Measurements from ENCODE around the gene SIGLEC12.
A peak's percentile ranks its signal among the peaks of the same experiment; 100 is the strongest.
"Not testable (repeated sequence)": the region's sequence is repeated elsewhere in the genome, so short reads cannot be mapped to it uniquely, and the experiment has no call there.

The SIGLEC12 gene

GRCh38 chr19:51460164-51460992, 41.2 kb downstream of the SIGLEC12 start:
- no peak for DNase-seq (ENCODE audit: low read depth in 1 of 2, low spot score in 1 of 2)

GRCh38 chr19:51458899-51459505, 42.6 kb downstream of the SIGLEC12 start:
- DNase-seq (ENCODE audit: low read depth in 1 of 2, low spot score in 1 of 2), result no peak

GRCh38 chr19:51458051-51458645, 43.5 kb downstream of the SIGLEC12 start, which contains the start of gene SIGLEC8:
Gene SIGLEC8 (minus strand): TSS chr19:51458454. CDS start chr19:51458387, 67 bp downstream.
- DNase-seq (ENCODE audit: low read depth in 1 of 2, low spot score in 1 of 2), result no peak

- no peak for DNase-seq (ENCODE audit: low read depth in 1 of 2, low spot score in 1 of 2)
These were observed 44.1 kb downstream of the SIGLEC12 start for GRCh38 chr19:51457351-51458013.

GRCh38 chr19:51456541-51457290, 44.9 kb downstream of the SIGLEC12 start:
- no peak for DNase-seq (ENCODE audit: low read depth in 1 of 2, low spot score in 1 of 2)

- DNase-seq (ENCODE audit: low read depth in 1 of 2, low spot score in 1 of 2), result peak in 1 of 2 donors; percentile 25
These were observed 50.8 kb downstream of the SIGLEC12 start for GRCh38 chr19:51450730-51451307.

- DNase-seq (ENCODE audit: low read depth in 1 of 2, low spot score in 1 of 2), result no peak
These were observed 53.1 kb downstream of the SIGLEC12 start for GRCh38 chr19:51448411-51449016.

- no peak for DNase-seq (ENCODE audit: low read depth in 1 of 2, low spot score in 1 of 2)
These were observed 53.6 kb downstream of the SIGLEC12 start for GRCh38 chr19:51448011-51448410.

- not testable (repeated sequence) for DNase-seq (ENCODE audit: low read depth in 1 of 2, low spot score in 1 of 2)
These were observed 54.1 kb downstream of the SIGLEC12 start for GRCh38 chr19:51447510-51447909.

GRCh38 chr19:51441410-51442390, 59.9 kb downstream of the SIGLEC12 start:
- DNase-seq (ENCODE audit: low read depth in 1 of 2, low spot score in 1 of 2), result peak; percentile 62
